K562 (cell line): ENCODE results near the gene VWA8. TPM values are rescaled to one million over a fixed set of nuclear protein-coding genes. Genes with fewer than 3 reads are reported as not detected.

Experiments used
- CXXC5 ChIP-seq: fragments of 250-450 bp; sonication (Bioruptor Pico); IDR thresholded peaks from 2 replicates; pipeline ENCODE4 v1.8.0; 2022; ENCODE audit warnings: inconsistent platforms, mild to moderate bottlenecking, moderate library complexity
- EGR1 ChIP-seq: fragments of 450-650 bp; conservative IDR thresholded peaks from 2 replicates; pipeline ENCODE4 v1.6.1; 2017; ENCODE audit warnings: mild to moderate bottlenecking
- FOSL1 ChIP-seq: fragments of 200-800 bp; sonication (Bioruptor generic); conservative IDR thresholded peaks from 2 replicates; pipeline ENCODE4 v1.6.1; 2016; ENCODE audit warnings: missing genetic modification characterization, missing compliant biosample characterization
- FOXJ2 ChIP-seq: fragments of 200-800 bp; sonication (Bioruptor generic); IDR thresholded peaks from 2 replicates; pipeline ENCODE4 v1.6.1; 2016; ENCODE audit warnings: missing genetic modification characterization, missing compliant biosample characterization
- HLTF ChIP-seq: fragments of 450-650 bp; IDR thresholded peaks from 2 replicates; pipeline ENCODE4 v1.6.1; 2016
- JUND ChIP-seq, 2 experiments: IDR thresholded peaks; 2 replicates in 1 of 2; 3 replicates in 1 of 2; pipeline ENCODE4 v1.6.1; 2011; ENCODE audit warnings: borderline replicate concordance in 2 of 2, low read depth in 2 of 2, low read length in 2 of 2, improper control_type of control experiment in 1 of 2, missing biosample characterization in 1 of 2, missing genetic modification characterization in 1 of 2, missing genetic modification reagents in 1 of 2
- PHB2 ChIP-seq: fragments of 450-650 bp; IDR thresholded peaks from 2 replicates; pipeline ENCODE4 v1.6.1; 2017; ENCODE audit warnings: low read depth
- RFX1 ChIP-seq: fragments of 450-650 bp; IDR thresholded peaks from 2 replicates; pipeline ENCODE4 v1.6.1; 2016; ENCODE audit warnings: mild to moderate bottlenecking, moderate library complexity
- SMARCC2 ChIP-seq: fragments of 450-650 bp; IDR thresholded peaks from 2 replicates; pipeline ENCODE4 v1.6.1; 2017; ENCODE audit warnings: antibody characterized with exemption, moderate library complexity, mild to moderate bottlenecking, low read depth
- SP2 ChIP-seq: IDR thresholded peaks from 2 replicates; pipeline ENCODE4 v1.6.1; 2011; ENCODE audit warnings: mild to moderate bottlenecking, low read depth, low read length, moderate library complexity; ENCODE audit not compliant: poor library complexity, severe bottlenecking; ENCODE audit errors: extremely low read depth
- TBP ChIP-seq: optimal IDR thresholded peaks from 2 replicates; pipeline ENCODE3; 2011; ENCODE audit warnings: low read depth, low read length, improper control_type of control experiment
- THAP7 ChIP-seq: fragments of 250-450 bp; sonication (Bioruptor Pico); IDR thresholded peaks from 2 replicates; pipeline ENCODE4 v1.5.0; 2021
- ZFP1 ChIP-seq: fragments of 450-650 bp; formaldehyde crosslinking; IDR thresholded peaks from 2 replicates; pipeline ENCODE4 v1.4.0; 2020; ENCODE audit warnings: mild to moderate bottlenecking, mixed read lengths
- ZKSCAN8 ChIP-seq: fragments of 200-800 bp; sonication (Bioruptor generic); IDR thresholded peaks from 2 replicates; pipeline ENCODE4 v1.6.1; 2016; ENCODE audit warnings: missing genetic modification characterization, missing compliant biosample characterization
- ZNF124 ChIP-seq: sonication (generic); formaldehyde crosslinking; IDR thresholded peaks from 2 replicates; pipeline ENCODE4 v1.8.1; 2022; ENCODE audit warnings: missing genetic modification reagents
- ZNF584 ChIP-seq: fragments of 200-800 bp; sonication (Bioruptor generic); IDR thresholded peaks from 2 replicates; pipeline ENCODE4 v1.6.1; 2016; ENCODE audit warnings: low read depth, mild to moderate bottlenecking, missing genetic modification characterization, missing compliant biosample characterization
- polyA plus RNA-seq, 8 experiments: library from polyadenylated mRNA; depleted of rRNA in 4 of 8; stranded (reverse) in 5 of 8; unstranded in 3 of 8; fragments of >200 nt; fragmentation: Nextera tagmentation in 2 of 8; fragmentation: Illumina TruSeq in 1 of 8; extraction: Ambion mirVana in 2 of 8; extraction: Trizol in 1 of 8; gene quantifications; 2 replicates each; pipeline versions ENCODE4 v1.2.1 to v1.2.3, GENCODE V29; 2011 to 2014; ENCODE audit warnings: inconsistent platforms in 1 of 8, missing spikeins in 1 of 8
- total RNA-seq, 7 experiments: library from RNA; depleted of rRNA in 6 of 7; stranded (reverse); fragments of >200 nt in 6 of 7; fragmentation: Illumina TruSeq in 2 of 7; extraction: Trizol in 2 of 7; gene quantifications; 2 replicates each; pipeline versions ENCODE4 v1.2.1 to v1.2.3, GENCODE V29; 2011 to 2021; ENCODE audit warnings: low replicate concordance in 1 of 7
- TF ChIP-seq, protein P1 (sequence below): sonication (generic); formaldehyde crosslinking; IDR thresholded peaks from 2 replicates; pipeline ENCODE4 v1.8.1; 2023; ENCODE audit warnings: missing genetic modification reagents, mild to moderate bottlenecking, borderline replicate concordance
- TF ChIP-seq, protein P2 (sequence below): sonication (generic); formaldehyde crosslinking; IDR thresholded peaks from 2 replicates; pipeline ENCODE4 v1.9.0; 2022; ENCODE audit warnings: mild to moderate bottlenecking, missing genetic modification reagents
- TF ChIP-seq, protein P3 (sequence below): sonication (generic); formaldehyde crosslinking; IDR thresholded peaks from 2 replicates; pipeline ENCODE4 v1.8.0; 2023; ENCODE audit warnings: mild to moderate bottlenecking, missing genetic modification reagents
- TF ChIP-seq, protein P4 (sequence below): IDR thresholded peaks from 2 replicates; pipeline ENCODE4 v1.6.1; 2016; ENCODE audit warnings: missing genetic modification characterization, missing compliant biosample characterization

Gene VWA8
- total and polyA plus RNA-seq, 9 of the 15 experiments (the other 6 are each of a cell fraction or from before 2014, with no cell fraction given): 2.1 to 18.5 (median 13.3) TPM

DNA sequence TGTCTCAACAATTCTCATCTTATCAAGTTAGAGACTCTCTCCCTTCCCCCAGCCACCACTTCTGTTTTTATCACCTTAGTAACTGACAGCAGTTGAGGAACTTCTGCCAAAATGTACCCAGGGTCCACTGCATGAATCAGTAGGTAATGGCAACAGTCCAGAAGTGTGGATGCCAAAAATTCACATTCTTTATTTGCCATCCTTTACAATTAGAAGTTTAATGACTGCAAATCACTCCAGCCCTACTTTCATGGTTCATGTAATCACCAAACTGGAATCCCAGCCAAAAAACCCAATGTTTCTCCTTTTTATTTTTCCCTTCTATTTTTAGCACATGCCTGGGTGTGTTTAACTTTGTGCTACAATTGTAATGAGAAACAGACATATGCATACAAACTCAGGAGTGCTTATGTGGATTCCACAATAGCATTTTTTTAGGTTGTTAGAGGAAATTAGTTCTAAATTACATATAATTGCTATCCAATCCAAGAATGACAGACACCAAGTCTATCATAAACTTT, 260.1 kb downstream of the VWA8 start (continued):
- TF ChIP-seq, protein P1, sequence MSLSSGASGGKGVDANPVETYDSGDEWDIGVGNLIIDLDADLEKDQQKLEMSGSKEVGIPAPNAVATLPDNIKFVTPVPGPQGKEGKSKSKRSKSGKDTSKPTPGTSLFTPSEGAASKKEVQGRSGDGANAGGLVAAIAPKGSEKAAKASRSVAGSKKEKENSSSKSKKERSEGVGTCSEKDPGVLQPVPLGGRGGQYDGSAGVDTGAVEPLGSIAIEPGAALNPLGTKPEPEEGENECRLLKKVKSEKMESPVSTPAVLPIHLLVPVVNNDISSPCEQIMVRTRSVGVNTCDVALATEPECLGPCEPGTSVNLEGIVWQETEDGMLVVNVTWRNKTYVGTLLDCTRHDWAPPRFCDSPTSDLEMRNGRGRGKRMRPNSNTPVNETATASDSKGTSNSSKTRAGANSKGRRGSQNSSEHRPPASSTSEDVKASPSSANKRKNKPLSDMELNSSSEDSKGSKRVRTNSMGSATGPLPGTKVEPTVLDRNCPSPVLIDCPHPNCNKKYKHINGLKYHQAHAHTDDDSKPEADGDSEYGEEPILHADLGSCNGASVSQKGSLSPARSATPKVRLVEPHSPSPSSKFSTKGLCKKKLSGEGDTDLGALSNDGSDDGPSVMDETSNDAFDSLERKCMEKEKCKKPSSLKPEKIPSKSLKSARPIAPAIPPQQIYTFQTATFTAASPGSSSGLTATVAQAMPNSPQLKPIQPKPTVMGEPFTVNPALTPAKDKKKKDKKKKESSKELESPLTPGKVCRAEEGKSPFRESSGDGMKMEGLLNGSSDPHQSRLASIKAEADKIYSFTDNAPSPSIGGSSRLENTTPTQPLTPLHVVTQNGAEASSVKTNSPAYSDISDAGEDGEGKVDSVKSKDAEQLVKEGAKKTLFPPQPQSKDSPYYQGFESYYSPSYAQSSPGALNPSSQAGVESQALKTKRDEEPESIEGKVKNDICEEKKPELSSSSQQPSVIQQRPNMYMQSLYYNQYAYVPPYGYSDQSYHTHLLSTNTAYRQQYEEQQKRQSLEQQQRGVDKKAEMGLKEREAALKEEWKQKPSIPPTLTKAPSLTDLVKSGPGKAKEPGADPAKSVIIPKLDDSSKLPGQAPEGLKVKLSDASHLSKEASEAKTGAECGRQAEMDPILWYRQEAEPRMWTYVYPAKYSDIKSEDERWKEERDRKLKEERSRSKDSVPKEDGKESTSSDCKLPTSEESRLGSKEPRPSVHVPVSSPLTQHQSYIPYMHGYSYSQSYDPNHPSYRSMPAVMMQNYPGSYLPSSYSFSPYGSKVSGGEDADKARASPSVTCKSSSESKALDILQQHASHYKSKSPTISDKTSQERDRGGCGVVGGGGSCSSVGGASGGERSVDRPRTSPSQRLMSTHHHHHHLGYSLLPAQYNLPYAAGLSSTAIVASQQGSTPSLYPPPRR: no peak
- TF ChIP-seq HLTF (no peak), EGR1 (no peak), FOSL1 (0 out of 2 replicates have a peak, but pooled peaks have one; percentile 14), SP2 (no peak), RFX1 (peak; percentile 31), TBP (no peak), THAP7 (CRISPR knock-in tag) (no peak), JUND (IDR thresholded peaks at IDR 0.05; ENCODE audit: borderline replicate concordance, low read depth, low read length) (no peak), JUND (tag; IDR thresholded peaks at IDR 0.05; ENCODE audit: borderline replicate concordance, low read depth, low read length) (no peak), ZFP1 (CRISPR knock-in tag) (no peak), CXXC5 (no peak), PHB2 (no peak), ZKSCAN8 (CRISPR knock-in tag) (no peak), SMARCC2 (no peak), FOXJ2 (tag) (peak; percentile 66; the same call in 1 of the 2 replicates), ZNF584 (no peak), ZNF124 (no peak)
- TF ChIP-seq, protein P2, sequence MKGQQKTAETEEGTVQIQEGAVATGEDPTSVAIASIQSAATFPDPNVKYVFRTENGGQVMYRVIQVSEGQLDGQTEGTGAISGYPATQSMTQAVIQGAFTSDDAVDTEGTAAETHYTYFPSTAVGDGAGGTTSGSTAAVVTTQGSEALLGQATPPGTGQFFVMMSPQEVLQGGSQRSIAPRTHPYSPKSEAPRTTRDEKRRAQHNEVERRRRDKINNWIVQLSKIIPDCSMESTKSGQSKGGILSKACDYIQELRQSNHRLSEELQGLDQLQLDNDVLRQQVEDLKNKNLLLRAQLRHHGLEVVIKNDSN (CRISPR knock-in tag): no peak
- TF ChIP-seq, protein P3, sequence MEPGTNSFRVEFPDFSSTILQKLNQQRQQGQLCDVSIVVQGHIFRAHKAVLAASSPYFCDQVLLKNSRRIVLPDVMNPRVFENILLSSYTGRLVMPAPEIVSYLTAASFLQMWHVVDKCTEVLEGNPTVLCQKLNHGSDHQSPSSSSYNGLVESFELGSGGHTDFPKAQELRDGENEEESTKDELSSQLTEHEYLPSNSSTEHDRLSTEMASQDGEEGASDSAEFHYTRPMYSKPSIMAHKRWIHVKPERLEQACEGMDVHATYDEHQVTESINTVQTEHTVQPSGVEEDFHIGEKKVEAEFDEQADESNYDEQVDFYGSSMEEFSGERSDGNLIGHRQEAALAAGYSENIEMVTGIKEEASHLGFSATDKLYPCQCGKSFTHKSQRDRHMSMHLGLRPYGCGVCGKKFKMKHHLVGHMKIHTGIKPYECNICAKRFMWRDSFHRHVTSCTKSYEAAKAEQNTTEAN (CRISPR knock-in tag): no peak
- TF ChIP-seq, protein P4, sequence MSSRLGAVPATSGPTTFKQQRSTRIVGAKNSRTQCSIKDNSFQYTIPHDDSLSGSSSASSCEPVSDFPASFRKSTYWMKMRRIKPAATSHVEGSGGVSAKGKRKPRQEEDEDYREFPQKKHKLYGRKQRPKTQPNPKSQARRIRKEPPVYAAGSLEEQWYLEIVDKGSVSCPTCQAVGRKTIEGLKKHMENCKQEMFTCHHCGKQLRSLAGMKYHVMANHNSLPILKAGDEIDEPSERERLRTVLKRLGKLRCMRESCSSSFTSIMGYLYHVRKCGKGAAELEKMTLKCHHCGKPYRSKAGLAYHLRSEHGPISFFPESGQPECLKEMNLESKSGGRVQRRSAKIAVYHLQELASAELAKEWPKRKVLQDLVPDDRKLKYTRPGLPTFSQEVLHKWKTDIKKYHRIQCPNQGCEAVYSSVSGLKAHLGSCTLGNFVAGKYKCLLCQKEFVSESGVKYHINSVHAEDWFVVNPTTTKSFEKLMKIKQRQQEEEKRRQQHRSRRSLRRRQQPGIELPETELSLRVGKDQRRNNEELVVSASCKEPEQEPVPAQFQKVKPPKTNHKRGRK (tag): no peak
